ENCODE results near the gene SH2D3C. TPM values are rescaled to one million over a fixed set of nuclear protein-coding genes. Genes with fewer than 3 reads are reported as not detected.
A peak's percentile ranks its signal among the peaks of the same experiment; 100 is the strongest.

The SH2D3C gene
- total and polyA plus RNA-seq, 9 of the 15 experiments (the other 6 are each of a cell fraction or from before 2014, with no cell fraction given): 0.03 to 1.2 (median 0.22) TPM; not detected in 1

GRCh38 chr9:127785933-127786772 is 7.7 kb upstream of the SH2D3C start, which contains the start of gene CDK9 (continued):
- no peak for TF ChIP-seq IRF9 (tag; IDR thresholded peaks at IDR 0.05)
- no peak for TF ChIP-seq RBM17 (IDR thresholded peaks at IDR 0.05; ENCODE audit: borderline replicate concordance, low read depth, low read length)
- no peak for TF ChIP-seq ID3 (CRISPR knock-in tag; IDR thresholded peaks at IDR 0.05)
- TF ChIP-seq ID3 (tag; IDR thresholded peaks at IDR 0.05): no peak
- TF ChIP-seq ETV5 (CRISPR knock-in tag; IDR thresholded peaks at IDR 0.05; ENCODE audit: low read depth): no peak
- no peak; the same call in 1 of the 2 replicates for TF ChIP-seq HDAC2 (IDR thresholded peaks at IDR 0.05)
- peak; percentile 7 to 24; a peak in 1 of 4 replicates for TF ChIP-seq NRF1 (conservative IDR thresholded peaks at IDR 0.05 in 1 of 2, IDR thresholded peaks at IDR 0.05 in 1 of 2)
- no peak for TF ChIP-seq ZKSCAN8 (CRISPR knock-in tag; IDR thresholded peaks at IDR 0.05)
- TF ChIP-seq JUNB (CRISPR knock-in tag; conservative IDR thresholded peaks at IDR 0.05): no peak
- TF ChIP-seq TRIM25 (IDR thresholded peaks at IDR 0.05; ENCODE audit: borderline replicate concordance): no peak
- TF ChIP-seq YBX1 (IDR thresholded peaks at IDR 0.05): no peak
- no peak for TF ChIP-seq SREBF2 (CRISPR knock-in tag; IDR thresholded peaks at IDR 0.05)
- TF ChIP-seq ZNF134 (CRISPR knock-in tag; conservative IDR thresholded peaks at IDR 0.05): no peak
- TF ChIP-seq ZNF133 (CRISPR knock-in tag; IDR thresholded peaks at IDR 0.05): no peak
- peak; percentile 54 for TF ChIP-seq SAP30 (IDR thresholded peaks at IDR 0.05; ENCODE audit: borderline replicate concordance, insufficient read depth, low read depth, low read length, poor library complexity, severe bottlenecking)
- TF ChIP-seq ADNP (tag; IDR thresholded peaks at IDR 0.05): no peak
- peak; percentile 64; the same call in 1 of the 2 replicates for TF ChIP-seq DPF2 (IDR thresholded peaks at IDR 0.05)
- TF ChIP-seq RAD21 (CRISPR knock-in tag; conservative IDR thresholded peaks at IDR 0.05 in 1 of 2, IDR thresholded peaks at IDR 0.05 in 1 of 2): peak in 1 of 2 experiments; percentile 58; a peak in 2 of 4 replicates
- TF ChIP-seq ZFP1 (CRISPR knock-in tag; IDR thresholded peaks at IDR 0.05): no peak
- TF ChIP-seq ZNF77 (CRISPR knock-in tag; IDR thresholded peaks at IDR 0.05): no peak
- TF ChIP-seq TCF7L2 (IDR thresholded peaks at IDR 0.05; ENCODE audit: low read depth, low read length): no peak
- TF ChIP-seq USF2 (CRISPR knock-in tag; IDR thresholded peaks at IDR 0.05): no peak
- peak; percentile 70 to 92; a peak in 2 of 4 replicates for TF ChIP-seq MAZ (CRISPR knock-in tag; conservative IDR thresholded peaks at IDR 0.05 in 1 of 2, IDR thresholded peaks at IDR 0.05 in 1 of 2)

Measured in K562 (cell line).